Right atrium auricular region (tissue), 2 donors: ENCODE measurements around the gene MED6. TPM values are rescaled to one million over a fixed set of nuclear protein-coding genes. Genes with fewer than 3 reads are reported as not detected.
A peak's percentile ranks its signal among the peaks of the same experiment; 100 is the strongest.

Source experiments
- DNase-seq: peaks from one replicate; pipeline ENCODE4 v3.0.0-alpha.2; 2019; ENCODE audit warnings: low spot score
- H3K27ac ChIP-seq, 2 donors: fragments of 200-600 bp; sonication (generic); 1 replicate in 1 of 2; 2 replicates in 1 of 2; pipeline ENCODE4 v1.5.1; 2016 to 2019
- H3K27me3 ChIP-seq, 2 donors: fragments of 200-600 bp; sonication (generic); one replicate each; pipeline versions ENCODE4 v1.5.1 to v1.6.0; 2017 to 2019
- H3K36me3 ChIP-seq: fragments of 200-600 bp; sonication (generic); one replicate; pipeline ENCODE4 v1.5.1; 2016
- H3K4me1 ChIP-seq, 2 donors: fragments of 200-600 bp; sonication (generic); one replicate each; pipeline versions ENCODE4 v1.5.1 to v1.6.0; 2017 to 2019
- H3K4me3 ChIP-seq, 2 donors: fragments of 200-600 bp; sonication (generic); 1 replicate in 1 of 2; 2 replicates in 1 of 2; pipeline ENCODE4 v1.5.1; 2017 to 2019; ENCODE audit warnings: mild to moderate bottlenecking in 1 of 2, moderate library complexity in 1 of 2
- H3K9me3 ChIP-seq, 2 donors: fragments of 200-600 bp; sonication (generic); one replicate each; pipeline ENCODE4 v1.5.1; 2019
- total RNA-seq, 2 donors: library from RNA; depleted of rRNA; stranded (reverse); fragments of >200 nt; gene quantifications; one replicate each; pipeline ENCODE4 v1.1.0, GENCODE V29; 2016
- TF ChIP-seq, protein P1 (sequence below), 2 donors: fragments of 200-600 bp; sonication (generic); IDR thresholded peaks; one replicate each; pipeline ENCODE4 v1.5.1; 2019; ENCODE audit warnings: antibody characterized with exemption in 2 of 2

The MED6 gene
- total RNA-seq, 2 donors from 2014 or later = 12.1 to 17.9 TPM

DNA sequence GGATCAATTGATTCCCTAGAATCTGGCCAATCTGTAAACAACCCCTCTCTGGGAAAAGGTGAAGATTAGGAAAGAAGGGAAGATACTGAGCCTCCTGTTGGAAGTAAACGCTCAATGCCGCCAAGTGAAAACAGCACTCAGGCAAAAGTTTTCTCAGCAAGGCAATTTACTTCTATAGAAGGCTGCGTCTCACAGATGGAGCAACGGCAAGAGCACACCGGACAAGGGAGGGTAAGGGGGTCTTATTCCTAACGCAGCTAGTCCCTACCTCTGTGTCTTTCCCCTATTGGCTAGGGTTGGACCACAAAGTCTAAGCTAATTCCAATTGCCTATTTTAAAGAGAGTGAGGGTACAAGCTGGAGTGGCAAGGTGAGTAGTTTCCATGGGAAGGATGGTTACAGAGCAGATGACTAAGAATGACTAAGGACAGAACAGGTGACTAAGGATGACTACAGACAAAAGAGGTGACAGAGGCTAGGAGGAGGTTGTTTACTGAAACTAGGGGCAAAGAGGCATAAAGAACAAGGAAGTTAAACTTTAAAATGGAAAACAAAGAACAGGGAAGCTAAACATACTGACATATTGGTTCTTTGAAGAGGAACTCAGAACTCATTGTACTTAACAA lies 35.6 kb upstream of the MED6 start:
- TF ChIP-seq, protein P1, sequence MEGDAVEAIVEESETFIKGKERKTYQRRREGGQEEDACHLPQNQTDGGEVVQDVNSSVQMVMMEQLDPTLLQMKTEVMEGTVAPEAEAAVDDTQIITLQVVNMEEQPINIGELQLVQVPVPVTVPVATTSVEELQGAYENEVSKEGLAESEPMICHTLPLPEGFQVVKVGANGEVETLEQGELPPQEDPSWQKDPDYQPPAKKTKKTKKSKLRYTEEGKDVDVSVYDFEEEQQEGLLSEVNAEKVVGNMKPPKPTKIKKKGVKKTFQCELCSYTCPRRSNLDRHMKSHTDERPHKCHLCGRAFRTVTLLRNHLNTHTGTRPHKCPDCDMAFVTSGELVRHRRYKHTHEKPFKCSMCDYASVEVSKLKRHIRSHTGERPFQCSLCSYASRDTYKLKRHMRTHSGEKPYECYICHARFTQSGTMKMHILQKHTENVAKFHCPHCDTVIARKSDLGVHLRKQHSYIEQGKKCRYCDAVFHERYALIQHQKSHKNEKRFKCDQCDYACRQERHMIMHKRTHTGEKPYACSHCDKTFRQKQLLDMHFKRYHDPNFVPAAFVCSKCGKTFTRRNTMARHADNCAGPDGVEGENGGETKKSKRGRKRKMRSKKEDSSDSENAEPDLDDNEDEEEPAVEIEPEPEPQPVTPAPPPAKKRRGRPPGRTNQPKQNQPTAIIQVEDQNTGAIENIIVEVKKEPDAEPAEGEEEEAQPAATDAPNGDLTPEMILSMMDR (IDR thresholded peaks at IDR 0.05) = no peak
- H3K27me3 ChIP-seq = no peaks in the 10 kb centered on the region
- DNase-seq = no peak
- no peaks in the 10 kb centered on the region for H3K9me3 ChIP-seq
- peaks cover 0 to 6% of the 10 kb centered on the region in 2 donors for H3K4me1 ChIP-seq
- no peak overlapping the region for H3K4me3 ChIP-seq
- no peak overlapping the region for H3K27ac ChIP-seq
- H3K36me3 ChIP-seq = no peaks in the 10 kb centered on the region

DNA sequence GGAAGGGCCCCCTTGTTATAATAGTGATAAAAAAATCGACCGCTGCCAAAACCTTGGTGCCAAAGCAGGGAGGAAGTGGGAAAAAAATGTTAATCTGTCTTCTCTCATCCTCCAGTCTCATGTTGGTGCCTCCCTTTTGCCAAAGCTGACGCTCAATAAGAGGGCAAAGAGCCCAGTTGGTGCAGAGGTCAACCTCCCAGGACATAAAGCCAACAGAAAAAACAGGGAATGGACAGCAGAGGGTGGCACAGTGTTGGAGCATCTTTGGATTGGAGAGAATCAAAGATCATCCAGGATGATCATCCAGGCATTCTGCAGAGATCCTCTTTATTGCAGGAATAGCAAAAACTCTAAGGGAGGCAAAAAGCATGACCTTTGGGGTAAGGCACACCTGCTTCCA lies 31.5 kb upstream of the MED6 start:
- Histone ChIP-seq H3K9me3 (peaks cover 0 to 13% of the 10 kb centered on the region in 2 donors), H3K27ac (no peak overlapping the region), H3K36me3 (no peaks in the 10 kb centered on the region), H3K27me3 (no peaks in the 10 kb centered on the region), H3K4me1 (no peaks in the 10 kb centered on the region), H3K4me3 (no peak overlapping the region)
- TF ChIP-seq, protein P1 (IDR thresholded peaks at IDR 0.05) = no peak
- DNase-seq = no peak

DNA sequence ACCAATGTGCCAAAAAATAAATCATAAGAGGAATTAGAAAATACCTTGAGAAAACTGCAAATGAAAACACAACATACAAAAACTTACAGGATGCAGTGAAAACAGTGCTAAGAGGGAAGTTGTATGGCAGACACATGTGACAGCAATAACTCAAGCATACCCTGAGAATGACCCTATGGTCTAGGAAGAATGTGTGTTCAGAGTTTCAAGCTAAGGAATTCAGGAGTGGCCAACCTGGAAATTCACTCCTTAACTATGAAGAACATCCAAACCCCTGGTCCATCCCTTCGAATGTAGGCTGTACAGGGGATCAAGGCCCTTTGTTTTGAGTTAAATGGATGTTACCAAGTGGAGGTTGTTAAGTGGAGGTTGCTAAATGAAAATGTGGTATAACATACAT lies 24.5 kb upstream of the MED6 start:
- H3K27ac ChIP-seq = no peak overlapping the region
- H3K4me3 ChIP-seq = no peak overlapping the region
- H3K36me3 ChIP-seq = no peaks in the 10 kb centered on the region
- DNase-seq = no peak
- H3K27me3 ChIP-seq = no peaks in the 10 kb centered on the region
- TF ChIP-seq, protein P1 (IDR thresholded peaks at IDR 0.05) = no peak
- H3K9me3 ChIP-seq = peaks cover 0 to 23% of the 10 kb centered on the region in 2 donors
- H3K4me1 ChIP-seq = no peaks in the 10 kb centered on the region

DNA sequence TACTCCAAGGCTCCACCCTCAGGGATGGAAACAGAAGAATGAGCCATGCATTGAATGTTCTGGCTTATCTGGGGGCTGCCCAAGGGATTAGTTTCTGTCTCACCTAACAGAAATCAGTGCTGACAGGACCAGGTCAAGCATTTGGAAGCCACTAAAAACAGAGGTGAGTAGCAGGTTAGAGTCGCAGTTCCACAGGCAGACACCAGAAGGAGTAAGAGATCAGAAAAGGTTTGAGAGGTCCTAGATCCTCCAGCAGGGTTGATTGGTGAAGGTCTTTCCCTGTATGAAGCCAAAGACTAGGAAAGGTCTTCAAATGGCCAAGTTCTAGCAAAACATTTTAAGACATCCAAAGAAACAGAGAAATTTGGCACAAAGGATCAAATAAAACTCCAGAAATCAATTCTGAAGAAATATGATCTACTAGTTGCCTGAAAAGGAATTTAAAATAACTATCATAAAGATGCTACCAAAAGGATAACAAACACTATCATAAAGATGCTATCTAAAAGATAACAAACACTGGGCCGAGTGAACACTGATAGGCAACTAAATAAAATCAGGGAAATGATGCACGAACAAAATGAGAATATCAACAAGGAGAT lies 21.8 kb upstream of the MED6 start:
- Histone ChIP-seq H3K4me1 (no peaks in the 10 kb centered on the region), H3K27ac (no peak overlapping the region), H3K4me3 (no peak overlapping the region), H3K36me3 (no peaks in the 10 kb centered on the region), H3K9me3 (peaks cover 0 to 13% of the 10 kb centered on the region in 2 donors), H3K27me3 (no peaks in the 10 kb centered on the region)
- TF ChIP-seq, protein P1 (IDR thresholded peaks at IDR 0.05) = peak; percentile 55 to 77
- DNase-seq = no peak

DNA sequence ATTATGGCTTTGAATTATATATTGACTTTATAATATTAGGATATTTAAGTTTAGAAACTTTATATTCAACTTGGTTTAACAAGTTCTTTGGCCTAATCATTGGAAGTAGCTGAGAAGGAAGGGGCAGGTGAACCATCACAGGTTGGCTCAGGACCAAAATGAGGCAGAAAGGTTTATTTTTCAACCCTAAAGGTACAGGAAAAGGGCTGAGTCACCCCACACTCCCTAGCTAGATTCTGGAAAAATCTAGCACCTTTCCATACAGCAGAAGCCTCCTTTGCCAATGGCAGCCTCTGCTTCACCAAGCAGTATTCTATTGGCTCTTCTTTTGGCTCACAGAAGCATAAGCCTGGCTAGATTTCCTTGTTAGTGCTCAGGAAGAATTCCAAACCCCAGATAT lies 19.3 kb upstream of the MED6 start:
- Histone ChIP-seq H3K4me3 (no peak overlapping the region), H3K36me3 (no peaks in the 10 kb centered on the region), H3K27ac (no peak overlapping the region), H3K4me1 (no peaks in the 10 kb centered on the region), H3K9me3 (no peaks in the 10 kb centered on the region), H3K27me3 (no peaks in the 10 kb centered on the region)
- no peak for DNase-seq
- TF ChIP-seq, protein P1 (IDR thresholded peaks at IDR 0.05) = no peak

DNA sequence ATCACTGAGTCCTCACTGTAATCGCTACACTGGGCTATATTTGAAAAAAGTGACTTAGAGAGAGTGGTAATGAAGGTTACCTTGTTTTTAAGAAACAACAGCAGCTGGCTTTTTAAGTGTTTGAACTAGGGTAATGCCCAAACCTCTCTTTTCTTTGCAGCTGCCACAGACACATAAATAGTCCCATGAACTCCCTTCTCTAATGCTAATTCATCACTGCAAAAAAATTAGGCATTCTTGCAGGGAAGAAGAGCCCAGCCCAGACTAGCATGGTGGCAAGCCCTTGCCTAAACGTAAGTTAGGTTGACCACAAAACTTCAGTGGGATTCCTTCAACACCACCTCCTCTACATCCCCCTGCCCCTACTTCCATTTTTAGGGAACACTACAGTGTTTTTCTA lies 17.9 kb upstream of the MED6 start:
- TF ChIP-seq, protein P1 (IDR thresholded peaks at IDR 0.05) = no peak
- H3K27ac ChIP-seq = no peak overlapping the region

More for the DNA sequence above, 17.9 kb upstream of the MED6 start:
- Histone ChIP-seq H3K36me3 (no peaks in the 10 kb centered on the region), H3K4me1 (no peaks in the 10 kb centered on the region), H3K9me3 (no peaks in the 10 kb centered on the region), H3K27me3 (no peaks in the 10 kb centered on the region), H3K4me3 (no peak overlapping the region)
- no peak for DNase-seq
